Esophagus squamous epithelium (tissue), 5 donors: ENCODE results near the gene PCDH9. TPM values are rescaled to one million over a fixed set of nuclear protein-coding genes. Genes with fewer than 3 reads are reported as not detected.

Experiments
- DNase-seq: peaks from one replicate; lab custom pipeline; 2025; lab: John Stamatoyannopoulos, UW
- H3K27ac ChIP-seq, 4 donors: fragments of 200-600 bp; sonication (generic); one replicate each; pipeline ENCODE4 v1.5.1; 2016 to 2019; ENCODE audit warnings: mild to moderate bottlenecking in 1 of 4
- H3K27me3 ChIP-seq, 4 donors: fragments of 200-600 bp; sonication (generic); 1 replicate in 3 of 4; 2 replicates in 1 of 4; pipeline versions ENCODE4 v1.5.1 to v1.6.0; 2017 to 2021; ENCODE audit warnings: antibody characterized with exemption in 1 of 4
- H3K36me3 ChIP-seq, 3 donors: fragments of 200-600 bp; sonication (generic); one replicate each; pipeline ENCODE4 v1.5.1; 2016 to 2019
- H3K4me1 ChIP-seq, 3 donors: fragments of 200-600 bp; sonication (generic); one replicate each; pipeline ENCODE4 v1.5.1; 2017 to 2019
- H3K4me3 ChIP-seq, 4 donors: fragments of 200-600 bp; sonication (generic); 1 replicate in 3 of 4; 2 replicates in 1 of 4; pipeline ENCODE4 v1.5.1; 2016 to 2019; ENCODE audit warnings: mild to moderate bottlenecking in 2 of 4, moderate library complexity in 1 of 4
- H3K9me3 ChIP-seq, 3 donors: fragments of 200-600 bp; sonication (generic); one replicate each; pipeline ENCODE4 v1.5.1; 2016 to 2019
- CTCF ChIP-seq, 6 experiments: fragments of 450-650 bp in 4 of 6; fragments of 200-600 bp in 2 of 6; sonication (generic) in 2 of 6; IDR thresholded peaks; one replicate each; pipeline ENCODE4 v1.5.1; 2016 to 2019; ENCODE audit warnings: antibody characterized with exemption in 6 of 6, mild to moderate bottlenecking in 4 of 6, moderate library complexity in 4 of 6
- POLR2A ChIP-seq, 4 donors: fragments of 450-650 bp; IDR thresholded peaks; one replicate each; pipeline ENCODE4 v1.6.1; 2017; ENCODE audit warnings: antibody characterized with exemption in 4 of 4, mild to moderate bottlenecking in 4 of 4, moderate library complexity in 3 of 4
- WGBS, 2 donors: methylation state at CpG; one replicate each; pipeline ENCODE4 v1.1.5; 2018; 5-methylcytosine and 5-hydroxymethylcytosine counted together
- intact Hi-C: fragments of 100-400 bp; cut with DNase I; formaldehyde crosslinking; loops from one replicate; pipeline ENCODE4 v1.15.0; 2022
- total RNA-seq, 4 donors: library from RNA; depleted of rRNA; stranded (reverse); fragments of >200 nt; gene quantifications; one replicate each; pipeline ENCODE4 v1.1.0, GENCODE V29; 2016
- donor health status: DM: yes; HTN: yes; CAD: no.

Gene PCDH9
- total RNA-seq, 4 donors from 2014 or later = 0.04 to 1.9 (median 0.45) TPM

GRCh38 chr13:66563076-66563475 lies 667.1 kb downstream of the PCDH9 start:
- DNase-seq = no peak
- intact Hi-C loops = no loop called here
- Histone ChIP-seq H3K36me3 (no peaks in the 10 kb centered on the region), H3K27me3 (no peaks in the 10 kb centered on the region), H3K27ac (no peak overlapping the region), H3K4me1 (no peaks in the 10 kb centered on the region), H3K9me3 (no peaks in the 10 kb centered on the region), H3K4me3 (no peak overlapping the region)
- no peak for TF ChIP-seq CTCF (IDR thresholded peaks at IDR 0.05)
- no peak for TF ChIP-seq POLR2A (IDR thresholded peaks at IDR 0.05)
- WGBS, 2 donors = 80 to 88% methylated on average over 3 of the region's 3 CpGs

GRCh38 chr13:66562054-66562453 lies 668.1 kb downstream of the PCDH9 start:
- WGBS, 2 donors = 72 to 90% methylated on average over 4 to 5 of the region's 5 CpGs

GRCh38 chr13:66560991-66561390 lies 669.1 kb downstream of the PCDH9 start:
- 50% methylated on average over 2 of the region's 26 CpGs; no CpG with 5 or more reads in 1 of the 2 donors for WGBS, 2 donors
- Histone ChIP-seq H3K27me3 (no peaks in the 10 kb centered on the region), H3K4me1 (no peaks in the 10 kb centered on the region), H3K9me3 (no peaks in the 10 kb centered on the region), H3K36me3 (no peaks in the 10 kb centered on the region), H3K27ac (no peak overlapping the region), H3K4me3 (no peak overlapping the region)
- intact Hi-C loops = no loop called here
- no peak for DNase-seq
- no peak for TF ChIP-seq POLR2A (IDR thresholded peaks at IDR 0.05)
- TF ChIP-seq CTCF (IDR thresholded peaks at IDR 0.05) = no peak

More at GRCh38 chr13:66562054-66562453, 668.1 kb downstream of the PCDH9 start:
- no peaks in the 10 kb centered on the region for H3K9me3 ChIP-seq
- H3K27ac ChIP-seq = no peak overlapping the region
- H3K4me3 ChIP-seq = no peak overlapping the region
- no peaks in the 10 kb centered on the region for H3K36me3 ChIP-seq
- H3K4me1 ChIP-seq = no peaks in the 10 kb centered on the region
- intact Hi-C loops = no loop called here
- H3K27me3 ChIP-seq = no peaks in the 10 kb centered on the region
- DNase-seq = no peak
- TF ChIP-seq CTCF (IDR thresholded peaks at IDR 0.05) (no peak), POLR2A (IDR thresholded peaks at IDR 0.05) (no peak)

- H3K9me3 ChIP-seq = no peaks in the 10 kb centered on the region
- no peak overlapping the region for H3K4me3 ChIP-seq
- H3K27me3 ChIP-seq = no peaks in the 10 kb centered on the region
- H3K4me1 ChIP-seq = no peaks in the 10 kb centered on the region
- WGBS, 2 donors = 61 to 75% methylated on average over 2 to 3 of the region's 3 CpGs
- DNase-seq = no peak
- H3K36me3 ChIP-seq = no peaks in the 10 kb centered on the region
- TF ChIP-seq POLR2A (IDR thresholded peaks at IDR 0.05) (no peak), CTCF (IDR thresholded peaks at IDR 0.05) (no peak)
- intact Hi-C loops = no loop called here
- H3K27ac ChIP-seq = no peak overlapping the region
These were observed 669.9 kb downstream of the PCDH9 start for GRCh38 chr13:66560189-66560588.

GRCh38 chr13:66559093-66559492 lies 671.0 kb downstream of the PCDH9 start:
- Histone ChIP-seq H3K9me3 (no peaks in the 10 kb centered on the region), H3K27ac (no peak overlapping the region), H3K36me3 (no peaks in the 10 kb centered on the region), H3K27me3 (no peaks in the 10 kb centered on the region), H3K4me3 (no peak overlapping the region), H3K4me1 (no peaks in the 10 kb centered on the region)
- TF ChIP-seq POLR2A (IDR thresholded peaks at IDR 0.05) (no peak), CTCF (IDR thresholded peaks at IDR 0.05) (no peak)
- intact Hi-C loops = no loop called here
- DNase-seq = no peak
